Measurements from ENCODE around the gene RIOK3. TPM values are rescaled to one million over a fixed set of nuclear protein-coding genes. Genes with fewer than 3 reads are reported as not detected.
A peak's percentile ranks its signal among the peaks of the same experiment; 100 is the strongest.
"Not testable (repeated sequence)": the region's sequence is repeated elsewhere in the genome, so short reads cannot be mapped to it uniquely, and the experiment has no call there.

The RIOK3 gene
- total RNA-seq, 1 donor from 2014 or later = 54.7 TPM

GRCh38 chr18:23504720-23505119 is 51.6 kb downstream of the RIOK3 start:
- Mint-ChIP-seq H3K9me3 (ENCODE audit: unreplicated experiment) (no peaks in the 10 kb centered on the region), H3K4me3 (ENCODE audit: unreplicated experiment) (peak overlapping the region; percentile 95), H3K4me1 (ENCODE audit: unreplicated experiment) (peaks cover 24% of the 10 kb centered on the region), H3K36me3 (ENCODE audit: unreplicated experiment) (peaks cover 9% of the 10 kb centered on the region), H3K27ac (ENCODE audit: unreplicated experiment) (no peak overlapping the region), H3K27me3 (ENCODE audit: unreplicated experiment) (no peaks in the 10 kb centered on the region)
- DNase-seq (ENCODE audit: extremely low spot score, unreplicated experiment) = no peak
- TF ChIP-seq CTCF (IDR thresholded peaks at IDR 0.05) = no peak

- H3K27ac Mint-ChIP-seq (ENCODE audit: unreplicated experiment) = no peak overlapping the region
- no peaks in the 10 kb centered on the region for H3K27me3 Mint-ChIP-seq (ENCODE audit: unreplicated experiment)
- no peak for DNase-seq (ENCODE audit: extremely low spot score, unreplicated experiment)
- peaks cover 18% of the 10 kb centered on the region for H3K36me3 Mint-ChIP-seq (ENCODE audit: unreplicated experiment)
- TF ChIP-seq CTCF (IDR thresholded peaks at IDR 0.05) = no peak
- peaks cover 24% of the 10 kb centered on the region for H3K4me1 Mint-ChIP-seq (ENCODE audit: unreplicated experiment)
- no peaks in the 10 kb centered on the region for H3K9me3 Mint-ChIP-seq (ENCODE audit: unreplicated experiment)
- no peak overlapping the region for H3K4me3 Mint-ChIP-seq (ENCODE audit: unreplicated experiment)
Measured at GRCh38 chr18:23506393-23506792, 53.3 kb downstream of the RIOK3 start.

GRCh38 chr18:23510923-23511322 is 57.8 kb downstream of the RIOK3 start:
- not testable (repeated sequence) for H3K27ac Mint-ChIP-seq (ENCODE audit: unreplicated experiment); DNase-seq (ENCODE audit: extremely low spot score, unreplicated experiment); H3K9me3 Mint-ChIP-seq (ENCODE audit: unreplicated experiment); H3K4me3 Mint-ChIP-seq (ENCODE audit: unreplicated experiment); H3K4me1 Mint-ChIP-seq (ENCODE audit: unreplicated experiment); H3K27me3 Mint-ChIP-seq (ENCODE audit: unreplicated experiment)
- H3K36me3 Mint-ChIP-seq (ENCODE audit: unreplicated experiment) = peaks cover 25% of the 10 kb centered on the region

- H3K4me1 Mint-ChIP-seq (ENCODE audit: unreplicated experiment); H3K27ac Mint-ChIP-seq (ENCODE audit: unreplicated experiment); DNase-seq (ENCODE audit: extremely low spot score, unreplicated experiment); H3K27me3 Mint-ChIP-seq (ENCODE audit: unreplicated experiment); H3K9me3 Mint-ChIP-seq (ENCODE audit: unreplicated experiment); H3K4me3 Mint-ChIP-seq (ENCODE audit: unreplicated experiment): not testable (repeated sequence)
- H3K36me3 Mint-ChIP-seq (ENCODE audit: unreplicated experiment) = peaks cover 24% of the 10 kb centered on the region
Measured at GRCh38 chr18:23512216-23512615, 59.1 kb downstream of the RIOK3 start.

GRCh38 chr18:23512641-23513040 is 59.6 kb downstream of the RIOK3 start:
- H3K4me1 Mint-ChIP-seq (ENCODE audit: unreplicated experiment) = peaks cover 5% of the 10 kb centered on the region
- no peaks in the 10 kb centered on the region for H3K9me3 Mint-ChIP-seq (ENCODE audit: unreplicated experiment)
- TF ChIP-seq CTCF (IDR thresholded peaks at IDR 0.05) = no peak

GRCh38 chr18:23515911-23516546 is 62.9 kb downstream of the RIOK3 start:
- H3K4me3 Mint-ChIP-seq (ENCODE audit: unreplicated experiment) = no peak overlapping the region
- TF ChIP-seq CTCF (IDR thresholded peaks at IDR 0.05) = peak; percentile 89
- H3K27ac Mint-ChIP-seq (ENCODE audit: unreplicated experiment) = no peak overlapping the region
- no peaks in the 10 kb centered on the region for H3K9me3 Mint-ChIP-seq (ENCODE audit: unreplicated experiment)
- no peaks in the 10 kb centered on the region for H3K27me3 Mint-ChIP-seq (ENCODE audit: unreplicated experiment)
- H3K4me1 Mint-ChIP-seq (ENCODE audit: unreplicated experiment) = peaks cover 5% of the 10 kb centered on the region
- peaks cover 36% of the 10 kb centered on the region for H3K36me3 Mint-ChIP-seq (ENCODE audit: unreplicated experiment)
- peak; percentile 88 for DNase-seq (ENCODE audit: extremely low spot score, unreplicated experiment)

More at GRCh38 chr18:23512641-23513040, 59.6 kb downstream of the RIOK3 start:
- H3K27ac Mint-ChIP-seq (ENCODE audit: unreplicated experiment) = no peak overlapping the region
- H3K36me3 Mint-ChIP-seq (ENCODE audit: unreplicated experiment) = peaks cover 24% of the 10 kb centered on the region
- H3K27me3 Mint-ChIP-seq (ENCODE audit: unreplicated experiment) = no peaks in the 10 kb centered on the region
- no peak overlapping the region for H3K4me3 Mint-ChIP-seq (ENCODE audit: unreplicated experiment)
- no peak for DNase-seq (ENCODE audit: extremely low spot score, unreplicated experiment)

All from osteocyte (in vitro differentiated cells).